Aorta (tissue), 5 donors: Measurements from ENCODE around the gene PGS1. TPM values are rescaled to one million over a fixed set of nuclear protein-coding genes. Genes with fewer than 3 reads are reported as not detected.
A peak's percentile ranks its signal among the peaks of the same experiment; 100 is the strongest.

Experiments used
- ATAC-seq: fragments of 200-7000 bp; cut with Tn5 transposase; one replicate; pipeline ENCODE4 v1.9.1; 2022; ENCODE audit warnings: moderate library complexity; ENCODE audit not compliant: low FRiP score
- DNase-seq, 2 donors: peaks; one replicate each; pipeline ENCODE4 v3.0.0-alpha.2; 2020
- H3K27ac ChIP-seq, 2 donors: one replicate each; pipeline ENCODE4 v1.5.1; 2013; ENCODE audit warnings: low read length in 2 of 2, mild to moderate bottlenecking in 2 of 2, moderate library complexity in 2 of 2, control low read depth in 1 of 2, inconsistent platforms in 1 of 2, low read depth in 1 of 2
- H3K27me3 ChIP-seq, 2 donors: one replicate each; pipeline ENCODE4 v1.6.1; 2013; ENCODE audit warnings: control low read depth in 1 of 2, low read length in 1 of 2, mild to moderate bottlenecking in 1 of 2, moderate library complexity in 1 of 2; ENCODE audit not compliant: insufficient read depth in 2 of 2, control insufficient read depth in 1 of 2
- H3K36me3 ChIP-seq, 2 donors: one replicate each; pipeline ENCODE4 v1.6.1; 2013; ENCODE audit warnings: control low read depth in 1 of 2, low read length in 1 of 2, mild to moderate bottlenecking in 1 of 2; ENCODE audit not compliant: insufficient read depth in 2 of 2, control insufficient read depth in 1 of 2
- H3K4me1 ChIP-seq, 2 donors: one replicate each; pipeline ENCODE4 v1.6.1; 2013; ENCODE audit warnings: low read length in 2 of 2, control low read depth in 1 of 2, mild to moderate bottlenecking in 1 of 2, moderate library complexity in 1 of 2; ENCODE audit not compliant: insufficient read depth in 2 of 2, control insufficient read depth in 1 of 2
- H3K4me3 ChIP-seq, 2 donors: one replicate each; pipeline ENCODE4 v1.5.1; 2013; ENCODE audit warnings: low read length in 2 of 2, control low read depth in 1 of 2, mild to moderate bottlenecking in 1 of 2
- H3K9me3 ChIP-seq: one replicate; pipeline ENCODE4 v1.6.1; 2013; ENCODE audit warnings: mild to moderate bottlenecking, low read length; ENCODE audit not compliant: control insufficient read depth
- WGBS, 2 donors: extraction: QIAGEN DNeasy Blood & Tissue Kit; methylation state at CpG; one replicate each; pipeline ENCODE4 v1.1.7; 2013; 5-methylcytosine and 5-hydroxymethylcytosine counted together
- intact Hi-C, 2 donors: fragments of 100-400 bp; cut with DNase I; formaldehyde crosslinking; loops; one replicate each; pipeline versions ENCODE4 v1.14.2 to v1.15.0; 2022
- polyA plus RNA-seq, 2 donors: library from polyadenylated mRNA; stranded (reverse); fragments of 200-250 nt; gene quantifications; one replicate each; pipeline ENCODE4 v1.2.3, GENCODE V29; 2013
- total RNA-seq, 2 donors: library from RNA; stranded (reverse); fragmentation: NEBNext Ultra II Directional; extraction: Animal tissue kit (Norgen Biotek cat#: 25700); gene quantifications; one replicate each; pipeline ENCODE4 v1.2.1, GENCODE V29; 2021
- donor health status: healthy with polysubstance abuse.
- donor health status: Bipolar disorder and iron deficiency.
- donor health status: DM: no; HTN: no; CAD: no.
- donor health status: DM: no; HTN: no; CAD: no.
- donor health status: DM: yes; HTN: yes; CAD: no.

Gene PGS1
- total and polyA plus RNA-seq, 4 donors, result 9.9 to 67.0 (median 38.4) TPM

DNA sequence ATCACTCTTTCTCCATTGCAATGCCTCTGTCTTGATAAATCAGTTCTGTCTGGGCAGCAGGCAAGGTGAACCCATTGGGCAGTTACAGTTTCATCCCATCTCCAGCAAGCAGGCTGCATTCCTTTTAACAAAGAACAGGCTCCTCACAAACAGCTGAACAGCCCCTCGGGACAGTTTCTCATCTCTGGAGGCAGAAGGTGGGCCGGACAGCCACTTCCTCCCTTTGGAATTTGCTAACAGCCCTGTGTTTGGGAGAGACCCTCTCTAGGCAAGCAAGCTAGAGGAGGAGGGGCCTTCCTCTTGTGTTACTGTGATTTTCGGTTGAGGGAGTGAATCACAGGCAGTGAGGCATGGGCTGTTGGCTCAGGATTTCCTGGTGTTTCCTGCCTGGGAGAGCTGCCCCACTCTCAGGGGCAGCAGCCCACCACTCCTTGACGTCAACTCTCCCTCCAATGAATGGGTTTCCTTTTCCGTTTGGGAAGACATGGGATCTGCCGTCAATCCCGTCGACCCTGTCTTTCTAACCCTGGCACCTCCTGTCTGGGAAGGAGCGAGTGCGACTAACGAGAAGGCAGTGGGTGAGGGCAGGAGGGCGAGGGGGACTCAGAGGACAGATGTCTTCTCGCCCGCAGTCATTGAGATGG lies 3.7 kb upstream of the PGS1 start:
- intact Hi-C loops, result no loop called here

GRCh38 chr17:78375401-78376151 lies 2.9 kb upstream of the PGS1 start:
- peak; percentile 89 for DNase-seq
- Histone ChIP-seq H3K27ac (peak overlapping the region in 1 of 2 donors; percentile 54), H3K4me3 (no peak overlapping the region), H3K36me3 (no peaks in the 10 kb centered on the region), H3K4me1 (no peaks in the 10 kb centered on the region), H3K9me3 (no peaks in the 10 kb centered on the region), H3K27me3 (no peaks in the 10 kb centered on the region)
- intact Hi-C loops, result loop anchor here in 1 of 2 donors (2.0 kb wide), 1 partner anchor 33 kb away; no protein-coding TSS in a partner anchor
- WGBS, 2 donors, result 53 to 56% methylated on average over 9 of the region's 9 CpGs
- ATAC-seq, result peak; percentile 59

More for the DNA sequence above, 3.7 kb upstream of the PGS1 start:
- no peak for ATAC-seq
- 61 to 66% methylated on average over 14 of the region's 14 CpGs for WGBS, 2 donors
- Histone ChIP-seq H3K36me3 (no peaks in the 10 kb centered on the region), H3K9me3 (no peaks in the 10 kb centered on the region), H3K27me3 (no peaks in the 10 kb centered on the region), H3K27ac (no peak overlapping the region), H3K4me3 (no peak overlapping the region), H3K4me1 (no peaks in the 10 kb centered on the region)
- peak in 1 of 2 donors; percentile 42 for DNase-seq

DNA sequence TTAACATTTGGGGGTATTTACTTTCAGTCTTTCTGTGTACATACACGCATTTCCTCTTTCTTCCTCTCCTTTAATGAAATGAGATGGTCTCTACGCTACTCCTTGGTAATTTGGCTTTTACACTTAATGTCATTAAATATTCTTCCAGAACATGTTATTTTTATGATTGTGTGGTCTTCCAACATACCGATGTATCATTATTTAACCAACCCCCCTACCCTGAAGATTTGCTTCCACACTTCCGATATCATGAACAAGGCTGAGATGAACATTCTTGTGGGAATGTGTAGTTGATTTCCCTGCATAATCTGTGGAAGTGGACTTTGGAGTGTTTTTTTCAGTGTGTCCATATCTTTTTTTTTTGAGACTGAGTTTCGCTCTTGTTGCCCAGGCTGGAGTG lies 2.3 kb upstream of the PGS1 start:
- H3K4me3 ChIP-seq, result no peak overlapping the region
- no peaks in the 10 kb centered on the region for H3K4me1 ChIP-seq
- H3K27ac ChIP-seq, result no peak overlapping the region
- no peaks in the 10 kb centered on the region for H3K9me3 ChIP-seq
- ATAC-seq (no peak), DNase-seq (no peak)
- no peaks in the 10 kb centered on the region for H3K27me3 ChIP-seq
- intact Hi-C loops, result loop anchor here in 1 of 2 donors (2.0 kb wide), 1 partner anchor 33 kb away; no protein-coding TSS in a partner anchor
- WGBS, 2 donors, result 83 to 87% methylated on average over 5 of the region's 5 CpGs
- no peaks in the 10 kb centered on the region for H3K36me3 ChIP-seq

DNA sequence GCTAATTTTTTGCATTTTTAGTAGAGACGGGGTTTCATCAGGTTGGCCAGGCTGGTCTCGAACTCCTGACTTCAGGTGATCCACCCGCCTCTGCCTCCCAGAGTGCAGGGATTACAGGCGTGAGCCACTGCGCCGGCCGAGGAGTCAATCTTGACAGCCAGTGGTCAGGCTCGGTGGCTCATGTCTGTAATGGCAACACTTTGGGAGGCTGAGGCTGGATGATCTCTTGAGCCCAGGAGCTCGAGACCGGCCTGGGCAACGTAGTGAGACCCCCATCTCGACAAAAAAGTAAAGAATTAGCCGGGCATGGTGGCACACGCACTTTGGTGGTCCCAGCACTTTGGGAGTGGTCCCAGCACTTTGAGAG lies 608 bp upstream of the PGS1 start:
- peak; percentile 21 for ATAC-seq
- no peak for DNase-seq
- H3K9me3 ChIP-seq, result no peaks in the 10 kb centered on the region
- H3K36me3 ChIP-seq, result no peaks in the 10 kb centered on the region
- no peaks in the 10 kb centered on the region for H3K4me1 ChIP-seq
- 50 to 53% methylated on average over 14 of the region's 14 CpGs for whole genome bisulfite sequencing, 2 donors
- H3K4me3 ChIP-seq, result peak overlapping the region in 1 of 2 donors; percentile 83
- H3K27me3 ChIP-seq, result no peaks in the 10 kb centered on the region
- peak overlapping the region in 1 of 2 donors; percentile 78 for H3K27ac ChIP-seq
- intact Hi-C loops, result loop anchor here in 1 of 2 donors (2.0 kb wide), 1 partner anchor 35 kb away; no protein-coding TSS in a partner anchor

DNA sequence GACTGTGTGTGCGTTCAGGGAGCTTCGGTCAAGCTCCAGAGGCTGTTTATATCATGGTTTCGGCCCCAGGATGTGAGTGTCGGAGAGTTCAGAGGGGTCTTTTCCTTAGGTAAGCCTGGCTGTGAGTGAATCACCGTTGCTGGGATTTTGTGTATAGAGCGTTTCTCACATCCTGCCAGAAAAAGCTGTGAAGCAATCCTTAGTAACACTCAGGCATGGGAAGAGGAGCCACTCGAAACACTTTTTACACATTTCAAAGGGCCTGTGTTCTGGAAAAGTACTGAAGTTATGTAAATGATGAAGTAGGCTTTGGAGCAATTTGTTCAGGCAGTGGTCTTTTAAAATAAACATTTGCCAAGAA lies 662 bp downstream of the PGS1 start:
- no peak for DNase-seq
- H3K27me3 ChIP-seq, result no peaks in the 10 kb centered on the region
- no peaks in the 10 kb centered on the region for H3K36me3 ChIP-seq
- peak overlapping the region in 1 of 2 donors; percentile 78 for H3K27ac ChIP-seq
- H3K9me3 ChIP-seq, result no peaks in the 10 kb centered on the region
- H3K4me3 ChIP-seq, result peak overlapping the region; percentile 47 to 83
- no peak for ATAC-seq
- WGBS, 2 donors, result 4% methylated on average over 7 of the region's 7 CpGs
- H3K4me1 ChIP-seq, result no peaks in the 10 kb centered on the region
- intact Hi-C loops, result no loop called here

- WGBS, 2 donors, result 78 to 81% methylated on average over 5 of the region's 5 CpGs
- no peaks in the 10 kb centered on the region for H3K27me3 ChIP-seq
- no peak for DNase-seq
- H3K27ac ChIP-seq, result no peak overlapping the region
- peaks cover 0 to 4% of the 10 kb centered on the region in 2 donors for H3K4me1 ChIP-seq
- H3K4me3 ChIP-seq, result no peak overlapping the region
- no peak for ATAC-seq
- no peaks in the 10 kb centered on the region for H3K9me3 ChIP-seq
- intact Hi-C loops, result no loop called here
- H3K36me3 ChIP-seq, result no peaks in the 10 kb centered on the region
These were observed 1.9 kb downstream of the PGS1 start for GRCh38 chr17:78380370-78380769.

DNA sequence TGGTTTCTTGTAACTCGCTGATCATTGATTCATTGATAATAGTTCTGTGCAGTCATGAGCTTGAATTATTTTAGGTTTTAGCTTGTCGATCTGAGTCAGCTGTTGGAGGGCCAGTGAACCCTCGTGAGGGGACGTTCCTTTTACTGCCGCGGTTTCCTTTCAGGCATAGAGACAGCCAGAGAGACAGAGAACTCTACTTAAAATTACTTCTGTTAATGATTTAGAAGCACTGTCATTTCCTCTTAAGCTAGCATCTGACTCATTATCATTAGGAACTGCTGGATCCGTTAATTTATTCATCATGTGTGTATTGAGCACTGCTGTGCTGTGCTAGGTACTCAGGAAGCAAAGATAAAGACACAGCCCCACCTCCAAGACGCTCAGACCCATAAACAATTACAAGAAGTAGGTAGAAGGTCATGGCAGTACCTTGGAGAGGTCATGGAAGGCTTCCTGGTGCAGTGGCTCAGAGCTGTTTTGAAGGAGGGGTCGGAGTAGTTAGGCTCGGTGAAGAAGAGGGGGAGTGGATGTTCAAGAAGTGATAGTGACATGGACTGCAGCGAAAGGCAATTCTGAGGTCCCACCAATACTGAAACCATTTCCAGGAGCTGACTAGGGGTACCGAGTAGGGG lies 3.3 kb downstream of the PGS1 start:
- ATAC-seq, result no peak
- 82 to 85% methylated on average over 12 of the region's 12 CpGs for WGBS, 2 donors
- H3K4me3 ChIP-seq, result no peak overlapping the region

DNA sequence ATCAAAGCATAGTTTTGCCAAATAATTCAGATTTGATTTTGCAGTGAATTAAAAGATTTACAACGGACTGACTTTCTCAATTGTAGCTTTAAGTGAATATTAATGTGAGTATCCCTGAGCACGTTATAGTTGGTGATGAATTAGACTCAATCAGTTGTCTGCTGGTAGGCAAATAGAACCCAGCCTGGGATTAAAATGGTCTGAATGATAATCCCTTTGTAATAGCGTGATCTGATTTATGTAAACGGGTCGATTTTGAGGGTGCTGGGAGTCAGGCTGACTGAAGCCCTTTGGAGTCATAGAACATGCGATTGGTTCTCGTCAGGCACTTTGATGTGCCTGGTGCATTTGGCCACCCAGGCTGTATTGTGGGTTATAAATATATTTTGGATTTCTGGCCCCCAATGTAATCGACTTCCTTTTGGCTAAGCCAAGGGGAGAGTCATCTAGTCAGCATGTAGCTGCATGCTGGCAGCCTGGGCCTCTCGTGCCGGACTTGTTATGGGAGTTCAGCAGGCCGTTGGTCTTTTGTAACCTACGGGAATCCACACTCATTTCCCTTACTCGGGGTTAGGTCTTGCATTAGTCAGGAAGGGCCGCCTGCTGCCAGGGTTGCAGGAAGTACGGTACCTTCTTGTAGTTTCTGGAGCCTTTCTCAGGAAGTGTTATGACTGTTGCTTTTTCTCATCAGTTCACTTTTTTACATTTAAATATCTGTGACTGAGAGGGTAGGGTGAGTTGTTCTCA lies 5.4 kb downstream of the PGS1 start:
- Histone ChIP-seq H3K4me1 (peaks cover 0 to 7% of the 10 kb centered on the region in 2 donors), H3K27me3 (no peaks in the 10 kb centered on the region), H3K4me3 (no peak overlapping the region), H3K36me3 (no peaks in the 10 kb centered on the region), H3K27ac (peak overlapping the region in 1 of 2 donors; percentile 70), H3K9me3 (no peaks in the 10 kb centered on the region)
- ATAC-seq, result peak; percentile 90
- intact Hi-C loops, result no loop called here
- 13% methylated on average over 15 of the region's 15 CpGs for WGBS, 2 donors
- peak; percentile 95 to 96 for DNase-seq

More for the DNA sequence above, 3.3 kb downstream of the PGS1 start:
- Histone ChIP-seq H3K27me3 (no peaks in the 10 kb centered on the region), H3K9me3 (no peaks in the 10 kb centered on the region), H3K27ac (no peak overlapping the region), H3K4me1 (peaks cover 0 to 7% of the 10 kb centered on the region in 2 donors), H3K36me3 (no peaks in the 10 kb centered on the region)
- intact Hi-C loops, result no loop called here
- no peak for DNase-seq
